ENCODE results near the gene ROR1.

The ROR1 gene

GRCh38 chr1:63859480-63860275 lies 85.9 kb downstream of the ROR1 start:
- DNase-seq (ENCODE audit: low read depth): no peak

- DNase-seq (ENCODE audit: low read depth): no peak
These were observed 87.4 kb downstream of the ROR1 start for GRCh38 chr1:63861052-63861691.

- no peak for DNase-seq (ENCODE audit: low read depth)
These were observed 89.3 kb downstream of the ROR1 start for GRCh38 chr1:63863145-63863544.

- no peak for DNase-seq (ENCODE audit: low read depth)
These were observed 90.4 kb downstream of the ROR1 start for GRCh38 chr1:63864224-63864641.

GRCh38 chr1:63865561-63865960 lies 91.7 kb downstream of the ROR1 start:
- DNase-seq (ENCODE audit: low read depth): no peak

- no peak for DNase-seq (ENCODE audit: low read depth)
These were observed 92.3 kb downstream of the ROR1 start for GRCh38 chr1:63866084-63866483.

GRCh38 chr1:63867429-63868176 lies 93.8 kb downstream of the ROR1 start:
- no peak for DNase-seq (ENCODE audit: low read depth)

GRCh38 chr1:63868268-63868781 lies 94.5 kb downstream of the ROR1 start:
- DNase-seq (ENCODE audit: low read depth): no peak

GRCh38 chr1:63870152-63870551 lies 96.3 kb downstream of the ROR1 start:
- no peak for DNase-seq (ENCODE audit: low read depth)

- no peak for DNase-seq (ENCODE audit: low read depth)
These were observed 97.6 kb downstream of the ROR1 start for GRCh38 chr1:63871463-63871862.

- DNase-seq (ENCODE audit: low read depth): no peak
These were observed 99.9 kb downstream of the ROR1 start for GRCh38 chr1:63873751-63874150.

- no peak for DNase-seq (ENCODE audit: low read depth)
These were observed 100.6 kb downstream of the ROR1 start for GRCh38 chr1:63874278-63874880.

- no peak for DNase-seq (ENCODE audit: low read depth)
These were observed 101.8 kb downstream of the ROR1 start for GRCh38 chr1:63875636-63876035.

- DNase-seq (ENCODE audit: low read depth): no peak
These were observed 103.4 kb downstream of the ROR1 start for GRCh38 chr1:63877021-63877767.

- DNase-seq (ENCODE audit: low read depth): no peak
These were observed 104.0 kb downstream of the ROR1 start for GRCh38 chr1:63877816-63878215.

- DNase-seq (ENCODE audit: low read depth): no peak
These were observed 105.1 kb downstream of the ROR1 start for GRCh38 chr1:63878932-63879331.

- no peak for DNase-seq (ENCODE audit: low read depth)
These were observed 107.2 kb downstream of the ROR1 start for GRCh38 chr1:63880958-63881576.

- DNase-seq (ENCODE audit: low read depth): no peak
These were observed 108.4 kb downstream of the ROR1 start for GRCh38 chr1:63882048-63882704.

- DNase-seq (ENCODE audit: low read depth): no peak
These were observed 109.8 kb downstream of the ROR1 start for GRCh38 chr1:63883494-63884235.

- DNase-seq (ENCODE audit: low read depth): no peak
These were observed 110.7 kb downstream of the ROR1 start for GRCh38 chr1:63884486-63884885.
